Pancreas (tissue), 10 donors: Measurements from ENCODE around the gene MED25. TPM values are rescaled to one million over a fixed set of nuclear protein-coding genes. Genes with fewer than 3 reads are reported as not detected.
A peak's percentile ranks its signal among the peaks of the same experiment; 100 is the strongest.

Experiments
- ATAC-seq, 4 donors: fragments of 200-7000 bp; cut with Tn5 transposase; one replicate each; pipeline versions ENCODE4 v1.8.0 to v1.9.1; 2020; ENCODE audit warnings: mild to moderate bottlenecking in 4 of 4, moderate library complexity in 4 of 4
- DNase-seq, 6 donors: peaks; one replicate each; pipeline ENCODE4 v3.0.0-alpha.2; 2020
- FAIRE-seq: peaks from 2 replicates; lab custom pipeline; 2012; peaks lifted over from hg19 to GRCh38; lab: Jason Lieb, UNC
- H3K27ac ChIP-seq, 4 donors: fragments of 200-600 bp; sonication (generic); 1 replicate in 3 of 4; 2 replicates in 1 of 4; pipeline versions ENCODE4 v1.5.0 to v1.8.0; 2020
- H3K27me3 ChIP-seq, 4 donors: fragments of 200-600 bp; one replicate each; pipeline ENCODE4 v1.8.0; 2021
- H3K36me3 ChIP-seq, 3 donors: fragments of 200-600 bp; sonication (generic) in 1 of 3; one replicate each; pipeline versions ENCODE4 v1.5.0 to v1.8.0; 2020 to 2021
- H3K4me1 ChIP-seq, 3 donors: fragments of 200-600 bp; one replicate each; pipeline ENCODE4 v1.8.0; 2021
- H3K4me3 ChIP-seq, 4 donors: fragments of 200-600 bp; sonication (generic) in 2 of 4; one replicate each; pipeline versions ENCODE4 v1.5.0 to v1.8.0; 2020 to 2021
- H3K9me3 ChIP-seq, 4 donors: fragments of 200-600 bp; one replicate each; pipeline ENCODE4 v1.8.0; 2021
- WGBS, 2 donors: extraction: QIAGEN DNeasy Blood & Tissue Kit; methylation state at CpG; one replicate each; pipeline ENCODE4 v1.1.7; 2013; 5-methylcytosine and 5-hydroxymethylcytosine counted together
- intact Hi-C, 3 donors: fragments of 100-400 bp; cut with DNase I; formaldehyde crosslinking; loops; one replicate each; pipeline versions ENCODE4 v1.11.1 to v1.14.2; 2022
- polyA plus RNA-seq, 2 donors: library from polyadenylated mRNA; stranded (reverse); fragments of 200-250 nt; gene quantifications; one replicate each; pipeline ENCODE4 v1.2.3, GENCODE V29; 2013
- total RNA-seq, 6 donors: library from RNA; stranded (reverse); fragmentation: NEBNext Ultra II Directional in 4 of 6; extraction: Animal tissue kit (Norgen Biotek cat#: 25700) in 4 of 6; gene quantifications; one replicate each; pipeline versions ENCODE4 v1.2.1 to v1.2.4, GENCODE V29; 2021 to 2023
- TF ChIP-seq, protein P1 (sequence below), 4 donors: fragments of 200-600 bp; sonication (generic) in 3 of 4; IDR thresholded peaks; one replicate each; pipeline versions ENCODE4 v1.5.0 to v1.8.0; 2021; ENCODE audit warnings: antibody characterized with exemption in 4 of 4
- donor health status: healthy with polysubstance abuse.
- donor health status: DM: no; HTN: no; CAD: no; lungs with moderate emphysema.
- donor health status: DM: no; HTN: no; CAD: no.
- donor health status: control.
- donor health status: control.
- donor health status: Bipolar disorder and iron deficiency.
- donor health status: DM: yes; HTN: yes; CAD: no.
- donor health status: DM: no; HTN: no; CAD: no.
- donor health status: DM: no; HTN: no; CAD: no.
- donor health status: DM: yes; HTN: yes; CAD: no.

Gene MED25
- total and polyA plus RNA-seq, 8 donors = 19.4 to 60.0 (median 27.8) TPM

DNA sequence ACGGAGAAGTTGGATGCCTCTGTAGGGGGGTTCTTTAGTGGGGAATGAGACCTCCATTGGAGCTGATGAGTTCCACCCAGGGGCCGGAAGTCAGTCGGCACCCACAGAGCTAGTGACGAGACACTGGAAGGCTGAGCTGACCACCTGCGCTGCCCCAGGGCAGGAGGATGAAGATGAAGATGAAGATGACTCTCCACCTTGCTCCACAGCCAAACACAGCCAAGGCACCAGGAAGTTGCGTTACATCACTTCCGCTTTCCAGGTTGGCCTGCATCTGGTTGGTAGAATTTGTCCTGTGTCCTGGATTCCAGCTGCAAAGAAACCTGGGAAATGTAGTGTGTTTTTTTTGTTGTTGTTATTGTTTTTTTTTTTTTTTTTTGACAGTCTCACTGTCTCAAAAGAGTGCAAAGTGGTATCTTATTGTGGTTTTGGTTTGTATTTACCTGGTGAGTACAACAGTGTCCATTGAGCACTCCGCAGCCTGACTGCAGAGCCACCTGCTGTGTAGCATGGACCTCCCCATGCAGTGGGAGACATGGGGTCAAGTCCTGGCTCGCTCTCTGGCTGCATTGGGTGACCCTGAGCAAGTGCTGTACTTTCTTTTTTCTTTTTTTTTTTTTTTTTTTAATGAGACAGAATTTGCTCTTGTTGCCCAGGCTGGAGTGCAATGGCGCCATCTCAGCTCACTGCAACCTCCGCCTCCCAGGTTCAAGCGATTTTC, 61.3 kb downstream of the MED25 start:
- H3K36me3 ChIP-seq = peaks cover 9 to 44% (median 42%) of the 10 kb centered on the region in 3 donors
- FAIRE-seq = no peak
- H3K4me1 ChIP-seq = peaks cover 0 to 11% (median 8%) of the 10 kb centered on the region in 3 donors
- WGBS, 2 donors = 96 to 97% methylated on average over 12 of the region's 12 CpGs
- DNase-seq = peak in 4 of 6 donors; percentile 22 to 44 (median 32)
- ATAC-seq = no peak
- H3K4me3 ChIP-seq = no peak overlapping the region
- H3K27ac ChIP-seq = no peak overlapping the region
- no peaks in the 10 kb centered on the region for H3K9me3 ChIP-seq
- no peaks in the 10 kb centered on the region for H3K27me3 ChIP-seq
- intact Hi-C loops = no loop called here
- TF ChIP-seq, protein P1, sequence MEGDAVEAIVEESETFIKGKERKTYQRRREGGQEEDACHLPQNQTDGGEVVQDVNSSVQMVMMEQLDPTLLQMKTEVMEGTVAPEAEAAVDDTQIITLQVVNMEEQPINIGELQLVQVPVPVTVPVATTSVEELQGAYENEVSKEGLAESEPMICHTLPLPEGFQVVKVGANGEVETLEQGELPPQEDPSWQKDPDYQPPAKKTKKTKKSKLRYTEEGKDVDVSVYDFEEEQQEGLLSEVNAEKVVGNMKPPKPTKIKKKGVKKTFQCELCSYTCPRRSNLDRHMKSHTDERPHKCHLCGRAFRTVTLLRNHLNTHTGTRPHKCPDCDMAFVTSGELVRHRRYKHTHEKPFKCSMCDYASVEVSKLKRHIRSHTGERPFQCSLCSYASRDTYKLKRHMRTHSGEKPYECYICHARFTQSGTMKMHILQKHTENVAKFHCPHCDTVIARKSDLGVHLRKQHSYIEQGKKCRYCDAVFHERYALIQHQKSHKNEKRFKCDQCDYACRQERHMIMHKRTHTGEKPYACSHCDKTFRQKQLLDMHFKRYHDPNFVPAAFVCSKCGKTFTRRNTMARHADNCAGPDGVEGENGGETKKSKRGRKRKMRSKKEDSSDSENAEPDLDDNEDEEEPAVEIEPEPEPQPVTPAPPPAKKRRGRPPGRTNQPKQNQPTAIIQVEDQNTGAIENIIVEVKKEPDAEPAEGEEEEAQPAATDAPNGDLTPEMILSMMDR (IDR thresholded peaks at IDR 0.05) = no peak

DNA sequence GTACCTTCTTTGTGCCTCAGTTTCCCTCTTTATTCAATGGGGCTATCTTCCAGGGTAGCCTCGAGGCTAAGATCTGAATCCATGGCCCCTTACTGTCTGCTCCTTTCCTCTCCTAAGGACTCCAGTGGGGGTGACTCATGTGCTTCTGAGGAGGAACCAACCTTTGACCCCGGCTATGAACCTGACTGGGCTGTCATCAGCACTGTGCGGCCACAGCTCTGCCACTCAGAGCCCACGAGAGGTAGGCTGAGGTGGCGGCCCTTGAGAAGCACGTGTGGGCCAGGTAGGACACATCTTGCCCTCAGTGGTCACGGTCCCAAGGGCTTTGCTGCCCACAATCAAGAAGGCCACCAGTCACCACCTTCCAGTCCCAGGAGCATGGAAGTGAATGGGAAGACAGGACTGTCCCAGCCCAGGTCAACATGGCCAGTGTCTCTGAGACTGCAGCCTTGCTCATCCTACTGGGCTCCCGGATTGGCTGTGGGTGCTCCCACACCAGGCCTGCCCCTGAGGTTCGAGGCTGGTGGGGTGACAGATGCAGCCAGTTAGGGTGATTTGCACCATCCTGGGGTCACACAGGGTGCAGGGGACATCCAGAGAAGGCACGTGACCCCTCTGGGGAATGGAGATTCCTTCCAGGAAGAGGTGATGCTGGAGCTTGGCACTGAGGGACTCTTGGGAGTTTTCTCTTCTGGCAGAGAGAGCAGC, 62.2 kb downstream of the MED25 start:
- DNase-seq = peak in 2 of 6 donors; percentile 18 to 48
- WGBS, 2 donors = 87% methylated on average over 10 of the region's 10 CpGs

DNA sequence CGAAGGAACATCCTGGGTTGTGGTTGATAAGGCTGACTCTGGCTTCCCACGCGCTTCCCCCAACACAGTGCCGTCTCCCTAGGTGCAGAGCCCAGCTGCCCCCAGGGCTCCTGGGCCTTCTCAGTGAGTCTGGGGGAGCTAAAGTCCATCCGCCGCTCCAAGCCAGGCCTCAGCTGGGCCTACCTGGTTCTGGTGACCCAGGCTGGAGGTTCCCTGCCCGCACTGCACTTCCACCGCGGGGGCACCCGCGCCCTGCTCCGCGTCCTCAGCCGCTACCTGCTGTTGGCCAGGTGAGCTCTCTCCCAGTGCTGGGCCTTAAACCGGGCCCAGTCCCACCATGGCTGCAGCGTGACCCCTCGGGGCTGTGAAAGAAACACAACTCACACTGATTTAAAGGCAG, 63.1 kb downstream of the MED25 start:
- intact Hi-C loops = no loop called here
- no peaks in the 10 kb centered on the region for H3K9me3 ChIP-seq
- no peak overlapping the region for H3K4me3 ChIP-seq
- FAIRE-seq (no peak), ATAC-seq (no peak), DNase-seq (peak in 1 of 6 donors; percentile 14)
- WGBS, 2 donors = 96 to 97% methylated on average over 16 to 17 of the region's 17 CpGs
- H3K36me3 ChIP-seq = peaks cover 9 to 56% (median 46%) of the 10 kb centered on the region in 3 donors
- no peaks in the 10 kb centered on the region for H3K27me3 ChIP-seq
- TF ChIP-seq, protein P1 (IDR thresholded peaks at IDR 0.05) = no peak
- peaks cover 0 to 3% (median 0%) of the 10 kb centered on the region in 3 donors for H3K4me1 ChIP-seq
- H3K27ac ChIP-seq = no peak overlapping the region

More for the DNA sequence above, 62.2 kb downstream of the MED25 start:
- Histone ChIP-seq H3K36me3 (peaks cover 9 to 53% (median 46%) of the 10 kb centered on the region in 3 donors), H3K27me3 (no peaks in the 10 kb centered on the region), H3K9me3 (no peaks in the 10 kb centered on the region), H3K4me3 (no peak overlapping the region), H3K4me1 (peaks cover 0 to 7% (median 5%) of the 10 kb centered on the region in 3 donors), H3K27ac (no peak overlapping the region)
- FAIRE-seq = no peak
- TF ChIP-seq, protein P1 (IDR thresholded peaks at IDR 0.05) = no peak
- no peak for ATAC-seq
- intact Hi-C loops = no loop called here

DNA sequence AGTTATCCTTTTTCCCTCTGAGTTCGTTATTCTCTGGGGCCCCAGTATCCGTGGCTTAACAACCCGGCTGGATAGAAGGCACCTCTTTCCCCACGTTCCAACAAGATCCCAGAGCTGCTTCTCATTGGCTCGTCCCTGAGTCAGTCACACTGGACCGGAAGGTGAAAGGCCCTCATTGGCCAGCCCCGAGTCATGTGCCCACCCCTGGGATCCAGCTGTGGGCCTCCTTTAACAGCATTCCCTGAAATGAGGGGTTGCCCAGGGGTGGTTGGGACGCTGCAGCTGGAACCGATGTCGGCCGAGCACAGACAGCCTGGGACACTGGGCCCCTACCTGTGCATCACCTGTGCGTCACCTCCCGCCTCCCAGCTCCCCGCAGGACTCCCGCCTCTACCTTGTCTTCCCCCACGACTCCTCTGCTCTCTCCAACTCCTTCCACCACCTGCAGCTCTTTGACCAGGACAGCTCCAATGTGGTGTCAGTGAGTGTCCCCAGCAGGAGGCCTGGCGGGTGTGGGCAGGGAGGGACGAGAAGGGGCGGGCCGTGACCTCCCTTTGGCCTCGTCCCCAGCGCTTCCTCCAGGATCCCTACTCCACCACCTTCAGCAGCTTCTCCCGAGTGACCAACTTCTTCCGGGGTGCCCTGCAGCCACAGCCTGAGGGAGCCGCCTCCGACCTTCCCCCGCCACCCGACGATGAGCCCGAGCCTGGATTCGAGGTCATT, 63.7 kb downstream of the MED25 start:
- H3K36me3 ChIP-seq = peaks cover 9 to 56% (median 46%) of the 10 kb centered on the region in 3 donors
- H3K27ac ChIP-seq = no peak overlapping the region
- no peak overlapping the region for H3K4me3 ChIP-seq
- H3K4me1 ChIP-seq = peaks cover 0 to 3% (median 0%) of the 10 kb centered on the region in 3 donors
- no peaks in the 10 kb centered on the region for H3K9me3 ChIP-seq
- 93 to 94% methylated on average over 31 of the region's 31 CpGs for WGBS, 2 donors
- TF ChIP-seq, protein P1 (IDR thresholded peaks at IDR 0.05) = no peak
- no peak for ATAC-seq
- DNase-seq = peak in 1 of 6 donors; percentile 23
- intact Hi-C loops = no loop called here
- H3K27me3 ChIP-seq = no peaks in the 10 kb centered on the region
- FAIRE-seq = no peak
